ENCODE results near the gene ZBTB38.

Gene ZBTB38, protein sequence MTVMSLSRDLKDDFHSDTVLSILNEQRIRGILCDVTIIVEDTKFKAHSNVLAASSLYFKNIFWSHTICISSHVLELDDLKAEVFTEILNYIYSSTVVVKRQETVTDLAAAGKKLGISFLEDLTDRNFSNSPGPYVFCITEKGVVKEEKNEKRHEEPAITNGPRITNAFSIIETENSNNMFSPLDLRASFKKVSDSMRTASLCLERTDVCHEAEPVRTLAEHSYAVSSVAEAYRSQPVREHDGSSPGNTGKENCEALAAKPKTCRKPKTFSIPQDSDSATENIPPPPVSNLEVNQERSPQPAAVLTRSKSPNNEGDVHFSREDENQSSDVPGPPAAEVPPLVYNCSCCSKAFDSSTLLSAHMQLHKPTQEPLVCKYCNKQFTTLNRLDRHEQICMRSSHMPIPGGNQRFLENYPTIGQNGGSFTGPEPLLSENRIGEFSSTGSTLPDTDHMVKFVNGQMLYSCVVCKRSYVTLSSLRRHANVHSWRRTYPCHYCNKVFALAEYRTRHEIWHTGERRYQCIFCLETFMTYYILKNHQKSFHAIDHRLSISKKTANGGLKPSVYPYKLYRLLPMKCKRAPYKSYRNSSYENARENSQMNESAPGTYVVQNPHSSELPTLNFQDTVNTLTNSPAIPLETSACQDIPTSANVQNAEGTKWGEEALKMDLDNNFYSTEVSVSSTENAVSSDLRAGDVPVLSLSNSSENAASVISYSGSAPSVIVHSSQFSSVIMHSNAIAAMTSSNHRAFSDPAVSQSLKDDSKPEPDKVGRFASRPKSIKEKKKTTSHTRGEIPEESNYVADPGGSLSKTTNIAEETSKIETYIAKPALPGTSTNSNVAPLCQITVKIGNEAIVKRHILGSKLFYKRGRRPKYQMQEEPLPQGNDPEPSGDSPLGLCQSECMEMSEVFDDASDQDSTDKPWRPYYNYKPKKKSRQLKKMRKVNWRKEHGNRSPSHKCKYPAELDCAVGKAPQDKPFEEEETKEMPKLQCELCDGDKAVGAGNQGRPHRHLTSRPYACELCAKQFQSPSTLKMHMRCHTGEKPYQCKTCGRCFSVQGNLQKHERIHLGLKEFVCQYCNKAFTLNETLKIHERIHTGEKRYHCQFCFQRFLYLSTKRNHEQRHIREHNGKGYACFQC (N-terminal part only)

DNA sequence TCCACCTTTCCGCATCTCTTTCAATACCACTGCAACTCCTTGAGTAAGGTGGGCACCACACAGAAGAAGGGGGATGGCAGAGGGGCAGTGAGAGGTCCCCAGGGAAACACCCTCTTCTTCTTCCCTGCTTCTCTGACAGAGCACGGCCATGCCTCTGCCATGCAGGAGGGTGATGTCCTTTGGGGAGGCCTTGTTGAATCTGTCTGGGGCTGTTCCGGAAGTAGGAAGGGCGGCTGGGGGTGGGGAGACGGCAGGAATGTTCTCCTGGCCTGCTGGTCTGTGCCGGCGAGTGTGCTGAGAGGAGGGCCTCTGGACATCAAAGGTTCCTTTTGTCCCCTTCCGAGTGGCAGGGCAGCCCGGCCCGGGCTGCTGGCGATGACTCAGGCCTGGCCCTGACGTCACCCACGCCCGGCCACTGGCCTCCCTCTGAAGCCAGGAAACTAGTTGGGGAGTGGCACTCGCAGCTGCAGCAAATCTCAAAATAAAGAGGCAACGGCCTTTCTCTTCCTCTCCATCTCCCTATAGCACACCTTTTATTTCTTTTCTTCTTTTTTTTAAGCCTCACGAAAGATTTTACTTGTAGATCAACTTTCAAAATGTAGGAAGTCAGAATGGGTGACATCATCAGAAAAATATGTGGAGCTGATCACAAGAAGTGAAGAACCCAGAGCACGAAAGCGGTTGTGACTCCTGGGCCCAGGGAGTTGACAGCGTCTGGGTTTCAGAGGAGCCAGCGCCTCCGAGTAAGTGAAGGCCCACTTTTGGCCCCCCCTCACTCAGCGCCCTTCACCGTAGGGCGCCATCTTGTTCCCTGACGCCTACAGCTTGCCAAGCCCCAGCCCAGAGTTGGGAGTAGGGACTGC, at the start of gene ZBTB38:
Gene ZBTB38, plus strand, starts transcription at position 443 of the 863 bp plus-strand sequence. CDS start 73,885 bp downstream, outside the sequence.
- TF ChIP-seq ZFX (IDR thresholded peaks at IDR 0.05), result no peak
- TF ChIP-seq, protein P1, sequence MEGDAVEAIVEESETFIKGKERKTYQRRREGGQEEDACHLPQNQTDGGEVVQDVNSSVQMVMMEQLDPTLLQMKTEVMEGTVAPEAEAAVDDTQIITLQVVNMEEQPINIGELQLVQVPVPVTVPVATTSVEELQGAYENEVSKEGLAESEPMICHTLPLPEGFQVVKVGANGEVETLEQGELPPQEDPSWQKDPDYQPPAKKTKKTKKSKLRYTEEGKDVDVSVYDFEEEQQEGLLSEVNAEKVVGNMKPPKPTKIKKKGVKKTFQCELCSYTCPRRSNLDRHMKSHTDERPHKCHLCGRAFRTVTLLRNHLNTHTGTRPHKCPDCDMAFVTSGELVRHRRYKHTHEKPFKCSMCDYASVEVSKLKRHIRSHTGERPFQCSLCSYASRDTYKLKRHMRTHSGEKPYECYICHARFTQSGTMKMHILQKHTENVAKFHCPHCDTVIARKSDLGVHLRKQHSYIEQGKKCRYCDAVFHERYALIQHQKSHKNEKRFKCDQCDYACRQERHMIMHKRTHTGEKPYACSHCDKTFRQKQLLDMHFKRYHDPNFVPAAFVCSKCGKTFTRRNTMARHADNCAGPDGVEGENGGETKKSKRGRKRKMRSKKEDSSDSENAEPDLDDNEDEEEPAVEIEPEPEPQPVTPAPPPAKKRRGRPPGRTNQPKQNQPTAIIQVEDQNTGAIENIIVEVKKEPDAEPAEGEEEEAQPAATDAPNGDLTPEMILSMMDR (conservative IDR thresholded peaks at IDR 0.05), result no peak

DNA sequence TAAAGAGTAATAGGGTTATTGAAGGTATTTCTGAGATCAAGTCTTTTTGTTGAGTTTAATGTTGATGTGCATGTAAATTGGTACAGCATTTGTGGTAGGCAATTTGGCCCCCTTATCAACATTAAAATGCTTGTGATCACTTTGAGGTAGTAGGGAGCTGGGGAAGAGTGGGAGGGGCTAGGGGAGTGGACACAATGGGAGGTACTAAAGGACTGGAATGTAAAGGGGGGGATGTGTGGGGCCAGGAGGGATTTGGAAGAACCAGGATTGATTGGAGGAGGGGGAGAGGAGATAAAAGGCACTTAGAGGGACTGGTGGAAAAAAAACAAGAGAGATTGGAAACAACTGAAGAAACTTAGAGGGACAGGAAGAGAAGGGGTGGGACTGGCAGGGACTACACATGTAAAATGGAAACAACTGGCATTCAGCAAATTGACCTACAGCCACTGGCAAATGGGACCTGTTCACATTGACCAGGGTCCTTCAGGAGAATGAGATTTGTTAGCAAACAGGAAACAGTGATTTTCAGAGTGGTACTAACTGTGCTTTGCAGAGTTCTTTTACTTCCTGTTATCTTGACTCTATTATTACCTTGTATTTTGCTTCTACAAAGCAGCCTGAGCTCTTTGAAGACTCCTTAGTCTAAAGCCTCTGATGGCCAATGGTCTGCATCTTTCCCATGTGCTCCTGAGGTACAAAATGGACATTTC, 47.8 kb upstream of the ZBTB38 start:
- no peak overlapping the region for H3K27ac ChIP-seq
- TF ChIP-seq ZFX (IDR thresholded peaks at IDR 0.05), result no peak
- TF ChIP-seq, protein P1 (conservative IDR thresholded peaks at IDR 0.05), result no peak

More for the DNA sequence above, at the start of gene ZBTB38:
- H3K27ac ChIP-seq, result peak within 1 kb of the TSS; percentile 26

DNA sequence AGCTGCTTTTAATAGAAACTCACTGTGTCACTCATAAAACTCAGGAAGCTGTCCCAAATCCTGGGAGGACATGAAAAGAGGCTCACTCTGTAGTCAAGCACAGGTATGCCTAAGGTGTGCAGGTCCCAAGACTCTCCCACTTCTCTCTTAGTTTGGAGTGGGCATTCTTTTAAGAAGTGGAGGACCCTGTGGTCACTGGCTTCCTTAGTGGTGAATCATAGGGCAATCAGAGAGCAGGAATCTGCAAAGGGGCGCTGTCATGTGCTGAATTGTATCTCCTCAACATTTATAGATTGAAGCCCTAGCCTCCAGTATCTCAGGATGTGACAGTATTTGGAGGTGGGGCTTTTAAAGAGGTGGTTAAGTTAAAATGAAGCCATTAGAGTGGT, 47.2 kb upstream of the ZBTB38 start:
- no peak for TF ChIP-seq ZFX (IDR thresholded peaks at IDR 0.05)
- TF ChIP-seq, protein P1 (conservative IDR thresholded peaks at IDR 0.05), result no peak
- H3K27ac ChIP-seq, result no peak overlapping the region

DNA sequence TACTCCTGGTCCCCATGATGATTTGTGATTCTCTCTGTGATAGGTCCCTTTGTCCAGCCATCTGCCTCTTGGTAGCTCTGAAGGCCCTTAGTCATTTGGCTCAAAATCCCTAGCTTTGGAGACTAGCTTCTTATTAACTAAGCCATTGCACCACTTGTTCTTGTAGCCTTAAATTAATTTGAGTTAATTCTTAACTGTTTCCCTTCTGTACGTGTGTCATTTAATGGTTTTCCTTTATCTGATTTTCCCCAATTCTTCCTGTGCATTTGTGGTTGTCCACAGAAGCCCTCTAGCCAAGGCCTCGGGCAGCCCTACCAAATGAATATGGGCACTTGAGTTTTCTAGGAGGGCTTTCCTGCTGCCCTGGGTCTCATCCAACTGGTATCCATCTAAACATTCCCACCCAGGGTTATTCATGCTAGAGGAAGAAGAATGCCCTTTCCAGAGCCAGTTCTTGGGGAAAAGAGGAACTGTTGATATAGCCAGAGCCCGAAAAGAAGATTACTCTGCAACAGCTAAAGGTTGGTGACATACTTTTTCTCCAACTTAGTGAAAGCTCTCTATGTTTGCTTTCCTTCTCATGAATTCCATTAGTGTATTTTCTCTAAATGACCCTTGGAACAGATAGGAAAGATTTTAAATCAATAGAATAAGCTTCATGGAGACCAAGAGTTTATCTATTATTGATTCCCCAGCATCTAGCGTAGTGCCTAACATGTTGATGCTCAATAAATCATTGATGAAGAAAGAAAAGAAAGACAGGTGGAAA, 44.2 kb upstream of the ZBTB38 start:
- TF ChIP-seq ZFX (IDR thresholded peaks at IDR 0.05), result no peak
- TF ChIP-seq, protein P1 (conservative IDR thresholded peaks at IDR 0.05), result no peak
- H3K27ac ChIP-seq, result no peak overlapping the region

DNA sequence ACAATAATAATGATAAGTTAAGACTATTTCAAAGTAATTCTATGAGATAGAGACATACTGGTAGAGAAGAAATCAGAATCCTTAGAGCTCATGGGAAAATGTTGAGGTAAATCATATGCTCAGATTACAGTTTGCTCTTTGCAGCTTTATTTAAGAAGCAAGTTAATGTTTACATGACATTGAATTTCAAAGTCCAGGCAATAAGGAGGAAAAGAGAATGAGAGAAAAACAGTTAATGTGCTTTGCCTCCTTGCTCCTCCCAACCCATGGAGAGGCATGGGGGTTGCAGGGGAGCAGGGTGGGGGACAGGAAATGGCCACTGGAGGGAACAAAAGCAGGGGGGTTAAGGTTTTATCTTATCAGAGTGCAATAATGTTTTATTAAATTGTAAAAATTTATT, 42.2 kb upstream of the ZBTB38 start:
- TF ChIP-seq, protein P1 (conservative IDR thresholded peaks at IDR 0.05), result no peak
- no peak for TF ChIP-seq ZFX (IDR thresholded peaks at IDR 0.05)

More for the DNA sequence above, 42.2 kb upstream of the ZBTB38 start:
- H3K27ac ChIP-seq, result no peak overlapping the region
